Erythroblast (primary cell): ENCODE results near the gene COBL.

Experiments
- GATA1 ChIP-seq: IDR thresholded peaks from 2 replicates; pipeline ENCODE4 v1.6.1; 2011; ENCODE audit warnings: low read depth, mild to moderate bottlenecking, control low read depth, low read length, moderate library complexity
- POLR2A ChIP-seq: IDR thresholded peaks from 2 replicates; pipeline ENCODE4 v1.6.1; 2011; ENCODE audit warnings: mild to moderate bottlenecking, low read length

DNA sequence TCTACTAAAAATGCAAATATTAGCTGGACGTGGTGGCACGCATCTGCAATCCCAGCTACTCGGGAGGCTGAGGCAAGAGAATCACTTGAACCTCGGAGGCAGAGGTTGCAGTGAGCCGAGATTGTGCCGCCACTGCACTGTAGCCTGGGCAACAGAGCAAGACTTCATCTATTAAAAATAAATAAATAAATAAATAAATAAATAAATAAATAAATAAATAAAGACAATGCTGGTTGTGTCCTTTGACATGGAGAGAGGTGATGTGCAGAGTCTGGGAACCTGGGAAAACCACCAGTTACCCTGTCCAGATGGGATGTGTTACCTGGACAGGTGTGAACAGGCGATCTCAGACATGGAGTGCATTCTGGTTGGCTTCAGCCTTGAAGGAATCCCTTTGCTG, 102.5 kb downstream of the COBL start:
- TF ChIP-seq POLR2A (no peak), GATA1 (no peak)
